Nephron progenitor cell (in vitro differentiated cells): ENCODE results near the gene SLC26A1.

ENCODE experiments used
- DNase-seq: peaks from one replicate; pipeline ENCODE4 v3.0.0; 2021
- H3K27ac Mint-ChIP-seq: 2 replicates; pipeline ENCODE4 v1.8.0; 2021; ENCODE audit warnings: mild to moderate bottlenecking, moderate library complexity, mixed read lengths
- H3K27me3 Mint-ChIP-seq: 2 replicates; pipeline ENCODE4 v1.8.0; 2021; ENCODE audit warnings: mild to moderate bottlenecking, low read depth, mixed read lengths; ENCODE audit not compliant: poor library complexity
- H3K36me3 Mint-ChIP-seq: 2 replicates; pipeline ENCODE4 v1.8.0; 2021; ENCODE audit warnings: low read depth, mixed read lengths
- H3K4me1 Mint-ChIP-seq: 2 replicates; pipeline ENCODE4 v1.8.0; 2021; ENCODE audit warnings: mixed read lengths
- H3K4me3 Mint-ChIP-seq: 2 replicates; pipeline ENCODE4 v1.8.0; 2021; ENCODE audit warnings: mild to moderate bottlenecking, moderate library complexity, mixed read lengths
- H3K9me3 Mint-ChIP-seq: 2 replicates; pipeline ENCODE4 v1.8.0; 2021; ENCODE audit warnings: mild to moderate bottlenecking, moderate library complexity, mixed read lengths
- CTCF ChIP-seq: fragments of 200-600 bp; sonication (generic); IDR thresholded peaks from 2 replicates; pipeline ENCODE4 v1.5.0; 2021; ENCODE audit warnings: antibody characterized with exemption

The SLC26A1 gene

GRCh38 chr4:961351-962230, 31.6 kb downstream of the SLC26A1 start:
- H3K4me3 Mint-ChIP-seq: no peak overlapping the region
- H3K36me3 Mint-ChIP-seq: no peaks in the 10 kb centered on the region
- no peak for DNase-seq
- H3K27ac Mint-ChIP-seq: no peak overlapping the region
- peaks cover 9% of the 10 kb centered on the region for H3K27me3 Mint-ChIP-seq
- H3K9me3 Mint-ChIP-seq: no peaks in the 10 kb centered on the region
- H3K4me1 Mint-ChIP-seq: peaks cover 3% of the 10 kb centered on the region
- no peak for TF ChIP-seq CTCF

- TF ChIP-seq CTCF: no peak
- no peak for DNase-seq
- Mint-ChIP-seq H3K4me3 (no peak overlapping the region), H3K27me3 (peaks cover 4% of the 10 kb centered on the region), H3K27ac (no peak overlapping the region), H3K36me3 (no peaks in the 10 kb centered on the region), H3K4me1 (peaks cover 4% of the 10 kb centered on the region), H3K9me3 (no peaks in the 10 kb centered on the region)
Observed at GRCh38 chr4:960636-961350, 32.4 kb downstream of the SLC26A1 start.

GRCh38 chr4:960140-960635, 33.0 kb downstream of the SLC26A1 start:
- no peak for DNase-seq
- Mint-ChIP-seq H3K9me3 (no peaks in the 10 kb centered on the region), H3K4me1 (peaks cover 4% of the 10 kb centered on the region), H3K36me3 (no peaks in the 10 kb centered on the region), H3K27me3 (peaks cover under 1% of the 10 kb centered on the region), H3K27ac (no peak overlapping the region), H3K4me3 (no peak overlapping the region)
- no peak for TF ChIP-seq CTCF

GRCh38 chr4:959338-960139, 33.7 kb downstream of the SLC26A1 start:
- Mint-ChIP-seq H3K27ac (no peak overlapping the region), H3K9me3 (no peaks in the 10 kb centered on the region), H3K36me3 (peaks cover 4% of the 10 kb centered on the region), H3K4me3 (no peak overlapping the region), H3K27me3 (no peaks in the 10 kb centered on the region), H3K4me1 (peaks cover 8% of the 10 kb centered on the region)
- no peak for TF ChIP-seq CTCF
- no peak for DNase-seq

GRCh38 chr4:958696-959337, 34.4 kb downstream of the SLC26A1 start:
- Mint-ChIP-seq H3K36me3 (peaks cover 9% of the 10 kb centered on the region), H3K27me3 (no peaks in the 10 kb centered on the region), H3K9me3 (no peaks in the 10 kb centered on the region), H3K4me3 (no peak overlapping the region), H3K27ac (no peak overlapping the region), H3K4me1 (peaks cover 13% of the 10 kb centered on the region)
- TF ChIP-seq CTCF: no peak
- DNase-seq: no peak
